Keratinocyte (primary cell): ENCODE data around the gene AFG1L.

Experiments
- CTCF ChIP-seq, 3 experiments: IDR thresholded peaks in 1 of 3; conservative IDR thresholded peaks in 1 of 3; optimal IDR thresholded peaks in 1 of 3; 2 replicates in 2 of 3; 3 replicates in 1 of 3; pipeline versions ENCODE3 to v1.5.1; 2011; ENCODE audit warnings: low read length in 3 of 3, mild to moderate bottlenecking in 3 of 3, moderate library complexity in 2 of 3, control low read depth in 1 of 3, inconsistent platforms in 1 of 3; ENCODE audit not compliant: insufficient read depth in 2 of 3; ENCODE audit errors: extremely low read depth in 1 of 3
- EZH2 ChIP-seq: IDR thresholded peaks from one replicate; pipeline ENCODE4 v1.6.1; 2012; ENCODE audit warnings: inconsistent platforms, mild to moderate bottlenecking, low read length, moderate library complexity

GRCh38 chr6:108550256-108550655 is 255.4 kb downstream of the AFG1L start:
- no peak for TF ChIP-seq CTCF (optimal IDR thresholded peaks at IDR 0.05 in 1 of 3, IDR thresholded peaks at IDR 0.05 in 1 of 3, conservative IDR thresholded peaks at IDR 0.05 in 1 of 3; ENCODE audit: extremely low read depth in 1 of 3, insufficient read depth in 2 of 3, low read length in 3 of 3)
- TF ChIP-seq EZH2, result no peak
